ENCODE measurements around the gene NRDE2. TPM values are rescaled to one million over a fixed set of nuclear protein-coding genes. Genes with fewer than 3 reads are reported as not detected.

The NRDE2 gene
- total and polyA plus RNA-seq, 5 experiments from 2014 or later, result 5.5 to 36.8 (median 10.2) TPM

- H3K4me1 Mint-ChIP-seq, result peaks cover 0 to 12% (median 9%) of the 10 kb centered on the region in 4 donors
- no peaks in the 10 kb centered on the region for H3K9me3 Mint-ChIP-seq
- no peak overlapping the region for H3K4me3 Mint-ChIP-seq
- H3K27me3 Mint-ChIP-seq, result no peaks in the 10 kb centered on the region
- DNase-seq (no peak), ATAC-seq (peak; percentile 23 to 35)
- POLR2A ChIA-PET, result interaction anchor here (0.9 kb wide), 1 partner anchor 18 kb away, joined by 3 read pairs; the partner anchor contains the start of gene PSMC1
- peak overlapping the region; percentile 45 to 80 (median 67) for H3K27ac Mint-ChIP-seq
- H3K36me3 Mint-ChIP-seq, result peaks cover 0 to 80% (median 17%) of the 10 kb centered on the region in 3 donors
These were observed 56.8 kb downstream of the NRDE2 start for GRCh38 chr14:90274808-90275457.

DNA sequence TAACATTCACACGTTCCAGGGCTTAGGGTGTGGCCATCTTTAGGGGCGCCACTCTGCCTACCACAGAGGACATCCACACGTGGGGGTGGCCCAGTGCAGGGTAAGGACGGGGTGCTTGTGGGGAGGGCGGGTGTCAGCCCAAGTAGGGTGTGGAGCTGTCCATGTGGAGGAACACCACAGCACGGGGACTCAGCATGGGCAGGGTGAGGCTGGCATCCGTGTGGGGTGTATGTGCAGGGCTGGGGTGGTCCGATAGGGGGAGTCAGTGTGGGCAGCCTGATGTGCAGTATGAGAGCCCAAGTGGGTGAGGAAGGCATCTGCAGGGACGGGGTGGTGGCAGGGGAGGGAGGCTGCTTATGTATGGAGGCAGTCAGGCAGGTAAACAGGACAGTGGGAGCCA lies 57.7 kb downstream of the NRDE2 start:
- peaks cover 0 to 12% (median 9%) of the 10 kb centered on the region in 4 donors for H3K4me1 Mint-ChIP-seq
- H3K4me3 Mint-ChIP-seq, result peak overlapping the region in 1 of 10 donors; percentile 14
- peak overlapping the region in 6 of 10 donors; percentile 3 to 76 (median 69) for H3K27ac Mint-ChIP-seq
- H3K9me3 Mint-ChIP-seq, result no peaks in the 10 kb centered on the region
- peaks cover 0 to 83% (median 17%) of the 10 kb centered on the region in 3 donors for H3K36me3 Mint-ChIP-seq
- DNase-seq, result no peak
- ATAC-seq, result peak; percentile 32 to 33
- H3K27me3 Mint-ChIP-seq, result no peaks in the 10 kb centered on the region
- POLR2A ChIA-PET, result interaction anchor here (0.6 kb wide), 1 partner anchor 33 kb away, joined by 3 read pairs; no protein-coding TSS in a partner anchor

DNA sequence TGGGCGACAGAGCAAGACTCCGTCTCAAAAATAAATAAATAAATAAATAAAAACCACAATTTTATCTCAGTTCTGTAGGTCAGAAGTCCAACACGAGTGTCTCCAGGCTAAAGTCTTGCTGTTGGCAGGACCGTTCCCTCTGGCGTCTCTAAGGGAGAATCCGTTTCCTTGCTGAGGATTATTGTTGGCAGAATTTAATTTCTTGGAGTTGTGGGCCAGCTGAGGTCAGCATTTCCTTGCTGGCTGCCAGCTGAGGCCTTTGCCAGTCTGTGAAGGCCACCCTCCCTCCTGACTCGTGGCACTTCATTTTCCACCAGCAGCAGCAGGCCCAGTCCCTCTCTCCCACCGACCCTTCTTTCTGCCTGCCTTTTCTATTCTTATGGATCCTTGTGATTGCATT lies 58.2 kb downstream of the NRDE2 start:
- peak overlapping the region in 1 of 10 donors; percentile 76 for H3K27ac Mint-ChIP-seq
- H3K4me3 Mint-ChIP-seq, result no peak overlapping the region
- ATAC-seq (no peak), DNase-seq (no peak)
- H3K27me3 Mint-ChIP-seq, result no peaks in the 10 kb centered on the region
- peaks cover 0 to 84% (median 17%) of the 10 kb centered on the region in 3 donors for H3K36me3 Mint-ChIP-seq
- H3K9me3 Mint-ChIP-seq, result no peaks in the 10 kb centered on the region
- H3K4me1 Mint-ChIP-seq, result peaks cover 0 to 12% (median 9%) of the 10 kb centered on the region in 4 donors
- POLR2A ChIA-PET, result no interaction called here

DNA sequence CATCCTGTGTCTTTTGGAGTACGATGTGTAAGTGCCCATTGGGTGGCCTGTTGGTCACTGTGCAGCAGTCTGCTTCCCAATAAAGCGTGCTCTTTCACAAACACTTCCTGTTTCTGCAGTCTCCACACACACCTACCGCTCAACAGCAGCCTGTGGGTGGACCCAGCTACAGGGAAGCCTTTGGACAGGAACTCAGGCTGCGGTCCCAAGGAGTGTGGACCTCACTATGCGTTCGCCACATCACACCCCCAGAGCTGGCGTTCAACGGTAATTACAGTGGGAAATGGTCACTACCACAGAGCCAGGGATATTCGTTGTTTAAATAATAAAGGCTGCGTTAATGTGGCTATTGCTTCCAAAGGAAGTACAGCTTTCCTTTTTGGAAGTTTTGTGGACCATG lies 59.2 kb downstream of the NRDE2 start:
- no peak for DNase-seq
- H3K9me3 Mint-ChIP-seq, result no peaks in the 10 kb centered on the region
- no peak overlapping the region for H3K4me3 Mint-ChIP-seq
- POLR2A ChIA-PET, result no interaction called here
- H3K27ac Mint-ChIP-seq, result no peak overlapping the region
- H3K27me3 Mint-ChIP-seq, result no peaks in the 10 kb centered on the region
- no peak for ATAC-seq
- peaks cover 0 to 12% (median 10%) of the 10 kb centered on the region in 4 donors for H3K4me1 Mint-ChIP-seq
- H3K36me3 Mint-ChIP-seq, result peaks cover 0 to 88% (median 14%) of the 10 kb centered on the region in 3 donors

- H3K36me3 Mint-ChIP-seq, result peaks cover 0 to 96% (median 25%) of the 10 kb centered on the region in 3 donors
- peak overlapping the region in 2 of 10 donors; percentile 6 to 24 for H3K27ac Mint-ChIP-seq
- H3K4me3 Mint-ChIP-seq, result no peak overlapping the region
- POLR2A ChIA-PET, result no interaction called here
- H3K27me3 Mint-ChIP-seq, result no peaks in the 10 kb centered on the region
- DNase-seq (no peak), ATAC-seq (no peak)
- peaks cover 0 to 3% (median 0%) of the 10 kb centered on the region in 4 donors for H3K4me1 Mint-ChIP-seq
- no peaks in the 10 kb centered on the region for H3K9me3 Mint-ChIP-seq
These were observed 63.3 kb downstream of the NRDE2 start for GRCh38 chr14:90268420-90268819.

DNA sequence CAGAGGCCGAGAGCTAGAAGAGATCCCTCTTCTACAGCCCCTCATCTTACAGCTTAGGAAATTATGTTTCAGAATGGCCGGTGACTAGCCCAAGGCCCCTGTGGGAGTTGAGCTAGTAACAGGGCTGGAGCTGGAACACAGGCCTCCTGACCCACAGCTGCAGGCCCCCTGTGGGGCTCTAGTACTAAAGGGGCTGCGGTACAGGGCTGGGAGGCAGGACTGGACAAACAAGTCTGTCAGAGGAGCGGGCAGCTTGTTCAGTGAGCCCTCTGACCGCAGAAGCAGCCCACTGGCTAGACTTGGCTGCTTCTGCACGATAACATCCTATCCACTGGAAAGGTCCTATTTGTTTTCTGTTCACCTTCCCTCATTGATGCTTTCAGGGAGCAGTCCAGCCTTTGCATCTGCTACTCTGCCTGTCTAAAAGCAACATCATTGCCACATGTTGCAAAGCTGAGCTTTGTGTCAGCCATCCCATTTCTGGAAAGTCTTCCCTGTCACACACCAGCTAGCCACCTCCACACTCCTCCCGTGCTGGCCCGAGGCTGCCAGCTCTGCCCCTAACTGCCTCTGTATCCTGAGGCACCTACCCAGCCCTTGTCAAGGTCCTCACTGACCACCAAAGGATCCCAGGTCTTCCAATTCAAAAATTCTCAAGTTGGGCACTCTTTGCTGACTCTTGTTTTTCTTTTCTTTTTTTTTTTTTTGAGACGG lies 65.1 kb downstream of the NRDE2 start:
- H3K27ac Mint-ChIP-seq, result peak overlapping the region in 6 of 10 donors; percentile 27 to 74 (median 56)

DNA sequence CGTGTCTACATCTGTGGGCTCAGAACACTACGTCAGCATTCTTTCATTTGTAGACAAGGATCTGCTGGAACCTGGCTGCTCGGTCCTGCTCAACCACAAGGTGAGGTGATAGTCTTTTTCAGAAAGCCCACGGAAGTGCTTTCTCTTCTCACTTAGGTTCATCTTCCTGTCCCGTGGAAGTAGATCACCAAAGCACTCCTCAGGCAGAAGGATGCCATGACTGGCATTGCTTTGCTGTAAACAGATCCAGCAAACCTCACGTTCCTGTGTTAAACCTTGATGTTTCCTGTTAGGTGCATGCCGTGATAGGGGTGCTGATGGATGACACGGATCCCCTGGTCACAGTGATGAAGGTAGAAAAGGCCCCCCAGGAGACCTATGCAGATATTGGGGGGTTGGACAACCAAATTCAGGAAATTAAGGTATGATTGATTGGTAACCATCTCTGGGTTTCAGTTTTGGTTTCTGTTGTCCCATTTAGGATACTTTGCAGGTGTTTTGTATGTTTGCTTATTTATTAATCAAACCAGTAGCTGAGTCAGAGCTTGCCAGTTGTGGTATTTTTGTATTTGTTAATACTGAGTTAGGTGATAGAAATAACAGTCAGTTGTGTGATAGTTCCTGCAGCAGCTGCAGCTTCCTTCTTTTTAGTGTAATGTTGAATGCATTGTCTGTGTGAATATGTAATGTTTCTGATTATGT lies 67.8 kb downstream of the NRDE2 start:
- Mint-ChIP-seq H3K36me3 (peaks cover 6 to 88% (median 28%) of the 10 kb centered on the region in 3 donors), H3K4me1 (peaks cover 2 to 3% (median 2%) of the 10 kb centered on the region in 4 donors), H3K4me3 (no peak overlapping the region), H3K27ac (peak overlapping the region in 3 of 10 donors; percentile 41 to 55 (median 51)), H3K27me3 (no peaks in the 10 kb centered on the region), H3K9me3 (peaks cover 0 to 2% (median 0%) of the 10 kb centered on the region in 9 donors)
- ATAC-seq, result no peak
- no peak for DNase-seq
- POLR2A ChIA-PET, result no interaction called here

More for the DNA sequence above, 65.1 kb downstream of the NRDE2 start:
- POLR2A ChIA-PET, result no interaction called here
- peaks cover 0 to 92% (median 28%) of the 10 kb centered on the region in 3 donors for H3K36me3 Mint-ChIP-seq
- H3K27me3 Mint-ChIP-seq, result no peaks in the 10 kb centered on the region
- no peak for ATAC-seq
- no peaks in the 10 kb centered on the region for H3K9me3 Mint-ChIP-seq
- no peak overlapping the region for H3K4me3 Mint-ChIP-seq
- no peak for DNase-seq
- peaks cover 0 to 3% (median 0%) of the 10 kb centered on the region in 4 donors for H3K4me1 Mint-ChIP-seq

GRCh38 chr14:90256354-90257131 lies 75.2 kb downstream of the NRDE2 start, which contains the start of gene PSMC1:
PSMC1 (plus strand) TSS chr14:90256553; CDS start chr14:90256598, 45 bp downstream.
- peak within 1 kb of the TSS; percentile 94 to 99 (median 98) for H3K27ac Mint-ChIP-seq
- peaks cover 6 to 28% (median 8%) of the 10 kb centered on the region in 3 donors for H3K36me3 Mint-ChIP-seq
- DNase-seq, result peak; percentile 72 to 91 (median 84)
- peaks cover 16 to 38% (median 33%) of the 10 kb centered on the region in 4 donors for H3K4me1 Mint-ChIP-seq
- ATAC-seq, result peak; percentile 98
- POLR2A ChIA-PET, result interaction anchor here (0.7 to 1.9 kb wide), 6 partner anchors 18 to 502 kb away, joined by 3 to 6 read pairs (median 3); partner anchors contain the start of genes EFCAB11 and TDP1
- peaks cover 0 to 10% (median 0%) of the 10 kb centered on the region in 9 donors for H3K9me3 Mint-ChIP-seq
- peak within 1 kb of the TSS; percentile 95 to 99 (median 96) for H3K4me3 Mint-ChIP-seq
- H3K27me3 Mint-ChIP-seq, result peaks cover 0 to 9% (median 0%) of the 10 kb centered on the region in 5 donors

DNA sequence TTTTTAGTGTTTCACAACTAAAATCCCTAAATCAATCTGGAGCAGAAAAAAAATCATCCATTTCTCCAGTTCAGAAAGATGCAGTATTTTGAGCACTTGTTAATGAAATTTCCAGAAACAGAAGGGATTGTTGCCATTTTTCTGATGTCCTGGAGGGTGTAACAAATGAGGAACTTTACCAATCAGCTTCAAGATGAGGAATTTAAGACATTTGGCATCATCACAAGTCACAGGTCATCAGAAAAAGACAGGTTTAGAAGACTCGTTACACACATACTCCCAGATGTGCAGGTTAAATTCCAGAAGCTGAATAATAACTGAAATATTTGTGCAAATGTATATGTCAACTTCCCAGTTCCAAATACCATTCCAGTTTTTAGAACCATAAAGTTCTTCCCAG lies 75.9 kb downstream of the NRDE2 start:
- Mint-ChIP-seq H3K4me1 (peaks cover 16 to 38% (median 33%) of the 10 kb centered on the region in 4 donors), H3K27me3 (peaks cover 0 to 13% (median 0%) of the 10 kb centered on the region in 5 donors)
- POLR2A ChIA-PET, result interaction anchor here (1.5 to 1.9 kb wide), 3 partner anchors 140 to 502 kb away, joined by 3 to 6 read pairs (median 5); partner anchors contain the start of gene TDP1

DNA sequence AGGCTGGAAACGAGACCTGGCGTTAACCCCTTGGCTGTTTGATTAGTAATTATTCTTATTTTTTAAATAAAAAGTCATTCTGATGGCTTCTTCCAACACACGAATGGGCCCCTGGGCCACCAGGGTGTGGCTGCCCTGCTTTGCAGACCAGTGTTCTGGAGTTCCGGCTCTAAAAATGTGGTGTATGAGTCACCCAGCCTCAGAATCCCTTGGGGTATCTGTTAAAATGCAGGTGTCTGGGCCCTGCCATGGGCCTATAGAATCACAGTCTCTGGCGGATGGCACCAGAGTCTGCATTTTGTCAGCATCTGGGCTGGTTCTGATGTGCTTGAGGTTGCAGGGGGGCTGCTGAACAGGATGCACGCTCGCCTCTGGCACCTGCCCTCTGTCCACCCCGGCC lies 77.9 kb downstream of the NRDE2 start:
- Mint-ChIP-seq H3K9me3 (peaks cover 0 to 10% (median 0%) of the 10 kb centered on the region in 9 donors), H3K27me3 (peaks cover 0 to 18% (median 13%) of the 10 kb centered on the region in 5 donors), H3K4me3 (no peak overlapping the region), H3K4me1 (peaks cover 15 to 36% (median 30%) of the 10 kb centered on the region in 4 donors), H3K27ac (peak overlapping the region in 1 of 10 donors; percentile 38), H3K36me3 (peaks cover 0 to 4% (median 0%) of the 10 kb centered on the region in 3 donors)
- ATAC-seq (no peak), DNase-seq (no peak)
- POLR2A ChIA-PET, result no interaction called here

More for the DNA sequence above, 75.9 kb downstream of the NRDE2 start:
- peaks cover under 1 to 21% (median 1%) of the 10 kb centered on the region in 3 donors for H3K36me3 Mint-ChIP-seq
- H3K27ac Mint-ChIP-seq, result peak overlapping the region; percentile 24 to 99 (median 98)
- ATAC-seq (no peak), DNase-seq (no peak)
- peaks cover 0 to 10% (median 0%) of the 10 kb centered on the region in 9 donors for H3K9me3 Mint-ChIP-seq
- peak overlapping the region; percentile 95 to 99 (median 96) for H3K4me3 Mint-ChIP-seq

DNA sequence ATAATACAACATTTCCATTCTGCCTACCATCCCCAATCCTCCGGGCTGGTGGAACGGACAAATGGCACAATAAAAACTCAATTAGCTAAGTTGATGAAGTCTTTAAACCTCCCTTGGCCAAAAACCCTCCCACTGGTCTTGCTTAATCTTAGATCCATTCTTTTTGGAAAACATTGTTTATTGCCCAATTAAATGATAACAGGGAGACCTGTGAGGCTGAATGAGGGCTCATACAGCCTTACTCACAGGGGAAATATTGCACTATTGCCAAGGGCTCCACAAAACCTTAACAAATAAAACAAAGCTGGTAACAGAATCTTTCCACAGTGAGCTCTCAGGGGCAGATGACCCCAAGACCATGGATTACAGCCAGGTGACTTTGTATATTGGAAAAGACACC lies 83.1 kb downstream of the NRDE2 start:
- DNase-seq, result no peak
- POLR2A ChIA-PET, result interaction anchor here (0.7 kb wide), 1 partner anchor 558 kb away, joined by 3 read pairs; no protein-coding TSS in a partner anchor
- H3K9me3 Mint-ChIP-seq, result peaks cover 0 to 15% (median 8%) of the 10 kb centered on the region in 9 donors
- no peak for ATAC-seq
- H3K27me3 Mint-ChIP-seq, result peaks cover 6 to 33% (median 15%) of the 10 kb centered on the region in 5 donors
- peaks cover 0 to 18% (median 2%) of the 10 kb centered on the region in 3 donors for H3K36me3 Mint-ChIP-seq
- H3K4me3 Mint-ChIP-seq, result no peak overlapping the region
- no peak overlapping the region for H3K27ac Mint-ChIP-seq
- H3K4me1 Mint-ChIP-seq, result no peaks in the 10 kb centered on the region
